DOHH2 (cell line): ENCODE results near the gene FABP1.

Experiments
- CTCF ChIP-seq: fragments of 200-600 bp; sonication (generic); IDR thresholded peaks from one replicate; pipeline ENCODE4 v1.5.1; 2014; ENCODE audit warnings: antibody characterized with exemption, mild to moderate bottlenecking, low read depth, low read length; ENCODE audit not compliant: poor library complexity, severe bottlenecking
- EZH2phosphoT487 ChIP-seq: fragments of 200-600 bp; sonication (generic); IDR thresholded peaks from 2 replicates; pipeline ENCODE4 v1.6.1; 2017; ENCODE audit warnings: borderline replicate concordance, mild to moderate bottlenecking, antibody characterized with exemption, low read length, moderate library complexity, mixed read lengths

GRCh38 chr2:88087763-88088162 lies 40.1 kb downstream of the FABP1 start:
- TF ChIP-seq CTCF (no peak), EZH2phosphoT487 (no peak)
